Left renal pelvis (tissue), 4 donors: ENCODE data around the gene GAS2L2. TPM values are rescaled to one million over a fixed set of nuclear protein-coding genes. Genes with fewer than 3 reads are reported as not detected.

Experiments
- DNase-seq, 4 donors: peaks; one replicate each; pipeline ENCODE4 v3.0.0-alpha.2; 2013; ENCODE audit warnings: low read depth in 4 of 4, low spot score in 3 of 4
- polyA plus RNA-seq, 4 donors: library from polyadenylated mRNA; unstranded; fragments of 120-200 nt; gene quantifications; one replicate each; pipeline ENCODE4 v1.2.1, GENCODE V29; 2013; ENCODE audit not compliant: insufficient read length in 4 of 4

GAS2L2 gene
- polyA plus RNA-seq, 4 donors: 0.10 to 0.12 TPM; not detected in 2

- DNase-seq: no peak
Measured at GRCh38 chr17:35730400-35731005, 22.5 kb downstream of the GAS2L2 start.

GRCh38 chr17:35729405-35729833, 23.6 kb downstream of the GAS2L2 start:
- no peak for DNase-seq

- DNase-seq: no peak
Measured at GRCh38 chr17:35728551-35728950, 24.5 kb downstream of the GAS2L2 start.

- DNase-seq: no peak
Measured at GRCh38 chr17:35727635-35728034, 25.4 kb downstream of the GAS2L2 start.

- no peak for DNase-seq
Measured at GRCh38 chr17:35726953-35727460, 26.0 kb downstream of the GAS2L2 start.

- no peak for DNase-seq
Measured at GRCh38 chr17:35726127-35726952, 26.7 kb downstream of the GAS2L2 start.

GRCh38 chr17:35725802-35726126, 27.3 kb downstream of the GAS2L2 start:
- no peak for DNase-seq

- DNase-seq: no peak
Measured at GRCh38 chr17:35725058-35725457, 28.0 kb downstream of the GAS2L2 start.

- DNase-seq: no peak
Measured at GRCh38 chr17:35723735-35724134, 29.3 kb downstream of the GAS2L2 start.

GRCh38 chr17:35717475-35717874, 35.6 kb downstream of the GAS2L2 start:
- DNase-seq: no peak

GRCh38 chr17:35716897-35717465, 36.1 kb downstream of the GAS2L2 start:
- no peak for DNase-seq

- DNase-seq: no peak
Measured at GRCh38 chr17:35716173-35716572, 36.9 kb downstream of the GAS2L2 start.

GRCh38 chr17:35715416-35715815, 37.6 kb downstream of the GAS2L2 start:
- no peak for DNase-seq

GRCh38 chr17:35714988-35715387, 38.1 kb downstream of the GAS2L2 start:
- DNase-seq: no peak

- DNase-seq: peak in 2 of 4 donors; percentile 34 to 55
Measured at GRCh38 chr17:35713069-35713728, 39.8 kb downstream of the GAS2L2 start.

- DNase-seq: no peak
Measured at GRCh38 chr17:35710950-35711349, 42.1 kb downstream of the GAS2L2 start.

GRCh38 chr17:35709874-35710273, 43.2 kb downstream of the GAS2L2 start:
- DNase-seq: no peak

GRCh38 chr17:35708951-35709350, 44.1 kb downstream of the GAS2L2 start:
- DNase-seq: no peak

GRCh38 chr17:35708149-35708548, 44.9 kb downstream of the GAS2L2 start:
- DNase-seq: no peak

- no peak for DNase-seq
Measured at GRCh38 chr17:35705705-35706104, 47.3 kb downstream of the GAS2L2 start.

GRCh38 chr17:35705230-35705629, 47.8 kb downstream of the GAS2L2 start:
- DNase-seq: no peak
